Measurements from ENCODE around the gene EDEM1.

DNA sequence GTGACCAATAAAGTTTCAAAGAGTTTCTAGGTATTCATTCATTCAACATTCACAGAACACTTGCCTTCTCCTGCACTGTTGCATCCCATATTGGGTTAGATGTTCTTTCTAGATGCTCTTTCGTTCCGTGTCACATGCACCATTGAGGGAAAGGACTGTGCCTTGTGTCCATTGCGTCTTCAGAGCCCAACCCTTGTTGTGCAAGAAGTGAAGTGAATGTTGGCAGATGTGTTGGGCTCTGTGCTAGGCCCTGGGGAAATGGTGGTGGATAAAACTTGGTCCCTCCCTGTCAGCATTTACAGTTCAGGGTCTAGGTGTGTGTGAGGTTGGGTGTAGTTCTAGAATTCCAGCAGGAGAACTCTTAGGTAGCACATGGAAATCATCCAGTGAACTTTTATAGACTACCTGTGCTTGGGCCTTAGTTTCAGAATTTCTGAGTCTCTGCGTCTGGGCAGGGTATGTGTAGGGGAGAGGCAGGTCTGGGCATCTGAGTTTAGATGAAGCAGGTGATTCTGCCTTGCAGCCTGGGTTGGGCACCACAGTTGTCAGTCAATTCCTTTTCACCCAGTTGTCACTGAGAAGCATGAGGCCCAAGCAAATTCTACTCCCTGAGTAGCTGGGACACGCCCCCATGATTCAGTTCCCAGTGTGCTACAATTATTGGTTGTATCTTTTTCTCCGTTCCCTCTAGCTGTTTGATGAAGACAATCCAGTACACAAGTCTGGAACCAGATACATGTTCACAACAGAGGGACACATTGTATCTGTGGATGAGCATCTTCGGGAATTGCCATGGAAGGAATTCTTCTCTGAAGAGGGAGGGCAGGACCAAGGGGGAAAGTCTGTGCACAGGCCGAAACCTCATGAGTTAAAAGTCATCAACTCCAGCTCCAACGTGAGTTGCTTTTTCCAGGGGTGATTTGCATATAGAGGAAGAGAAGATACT, 25.4 kb downstream of the EDEM1 start:
- TF ChIP-seq, protein P1, sequence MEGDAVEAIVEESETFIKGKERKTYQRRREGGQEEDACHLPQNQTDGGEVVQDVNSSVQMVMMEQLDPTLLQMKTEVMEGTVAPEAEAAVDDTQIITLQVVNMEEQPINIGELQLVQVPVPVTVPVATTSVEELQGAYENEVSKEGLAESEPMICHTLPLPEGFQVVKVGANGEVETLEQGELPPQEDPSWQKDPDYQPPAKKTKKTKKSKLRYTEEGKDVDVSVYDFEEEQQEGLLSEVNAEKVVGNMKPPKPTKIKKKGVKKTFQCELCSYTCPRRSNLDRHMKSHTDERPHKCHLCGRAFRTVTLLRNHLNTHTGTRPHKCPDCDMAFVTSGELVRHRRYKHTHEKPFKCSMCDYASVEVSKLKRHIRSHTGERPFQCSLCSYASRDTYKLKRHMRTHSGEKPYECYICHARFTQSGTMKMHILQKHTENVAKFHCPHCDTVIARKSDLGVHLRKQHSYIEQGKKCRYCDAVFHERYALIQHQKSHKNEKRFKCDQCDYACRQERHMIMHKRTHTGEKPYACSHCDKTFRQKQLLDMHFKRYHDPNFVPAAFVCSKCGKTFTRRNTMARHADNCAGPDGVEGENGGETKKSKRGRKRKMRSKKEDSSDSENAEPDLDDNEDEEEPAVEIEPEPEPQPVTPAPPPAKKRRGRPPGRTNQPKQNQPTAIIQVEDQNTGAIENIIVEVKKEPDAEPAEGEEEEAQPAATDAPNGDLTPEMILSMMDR (IDR thresholded peaks at IDR 0.05; ENCODE audit: borderline replicate concordance, extremely low read depth, low read length, poor library complexity, severe bottlenecking): no peak
- TF ChIP-seq EZH2 (IDR thresholded peaks at IDR 0.05; ENCODE audit: borderline replicate concordance, low read depth, low read length, severe bottlenecking): no peak
